Measurements from ENCODE around the gene GRB2.

DNA sequence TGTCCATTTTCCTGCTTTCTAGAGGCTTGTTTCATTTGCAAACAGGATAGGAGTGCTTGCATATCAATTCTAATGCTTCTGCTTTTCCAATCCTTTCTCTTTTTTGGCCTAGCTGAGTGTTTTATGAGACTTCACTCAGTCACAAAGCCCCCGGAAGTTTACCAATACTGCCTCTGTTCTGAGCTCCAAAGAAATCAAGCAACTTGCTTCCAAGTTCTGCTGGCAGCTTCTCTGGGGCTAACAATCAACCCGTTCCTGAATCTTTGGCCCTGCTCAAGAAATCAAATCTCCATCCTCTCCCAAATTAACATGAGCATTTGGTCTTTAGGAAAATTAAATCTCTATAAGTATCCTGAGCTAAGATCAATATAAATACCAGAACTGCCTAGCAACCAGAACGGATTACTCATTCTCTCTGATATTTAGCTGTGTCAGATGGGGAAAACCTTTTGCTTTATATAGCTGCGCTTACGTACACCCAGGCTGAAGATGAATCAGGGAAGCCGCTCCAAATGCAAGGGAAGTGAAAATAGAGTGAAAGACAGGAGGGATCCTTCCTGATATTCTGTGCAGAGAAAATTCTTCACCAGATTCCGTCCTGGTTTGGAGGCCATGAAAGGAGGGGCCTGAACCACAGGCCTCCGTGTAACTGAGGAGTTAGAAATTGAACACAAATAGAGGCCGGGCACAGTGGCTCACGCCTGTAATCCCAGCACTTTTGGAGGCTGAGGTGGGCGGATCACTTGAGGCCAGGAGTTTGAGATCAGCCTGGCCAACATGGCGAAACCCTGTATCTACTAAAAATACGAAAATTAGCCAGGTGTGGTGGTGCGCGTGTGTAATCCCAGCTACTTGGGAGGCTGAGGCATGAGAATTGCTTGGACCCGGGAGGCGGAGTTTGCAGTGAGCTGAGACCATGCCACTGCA is 23.3 kb upstream of the GRB2 start:
- TF ChIP-seq CTCF (IDR thresholded peaks at IDR 0.05), result no peak
- TF ChIP-seq EZH2 (IDR thresholded peaks at IDR 0.05; ENCODE audit: borderline replicate concordance, insufficient read depth, low read depth, low read length, poor library complexity, severe bottlenecking), result no peak

Measured in B cell (primary cell).